GM23248 (cell line): ENCODE measurements around the gene PPP1CC. TPM values are rescaled to one million over a fixed set of nuclear protein-coding genes. Genes with fewer than 3 reads are reported as not detected.

Source experiments
- DNase-seq: peaks from one replicate; pipeline ENCODE4 v3.0.0-alpha.2; 2015
- H2AFZ ChIP-seq: fragments of 200-600 bp; sonication (generic); 2 replicates; pipeline ENCODE4 v1.6.1; 2016; ENCODE audit warnings: antibody characterized with exemption
- H3F3A ChIP-seq: fragments of 200-600 bp; sonication (generic); 2 replicates; pipeline ENCODE4 v1.6.1; 2016; ENCODE audit warnings: mild to moderate bottlenecking, antibody characterized with exemption, mixed run types; ENCODE audit not compliant: insufficient read depth
- H3K27ac ChIP-seq: fragments of 200-600 bp; sonication (generic); 2 replicates; pipeline ENCODE4 v1.5.1; 2016; ENCODE audit warnings: mild to moderate bottlenecking
- H3K27me3 ChIP-seq: fragments of 200-600 bp; sonication (generic); replicated peaks from 2 replicates; pipeline ENCODE4 v1.6.1; 2016; ENCODE audit warnings: mild to moderate bottlenecking; ENCODE audit not compliant: insufficient read depth
- H3K36me3 ChIP-seq: fragments of 200-600 bp; sonication (generic); 2 replicates; pipeline ENCODE4 v1.6.1; 2016; ENCODE audit warnings: low read depth, mild to moderate bottlenecking
- H3K4me1 ChIP-seq: fragments of 200-600 bp; sonication (generic); 2 replicates; pipeline ENCODE4 v1.6.1; 2016; ENCODE audit warnings: mild to moderate bottlenecking; ENCODE audit not compliant: insufficient read depth
- H3K4me2 ChIP-seq: fragments of 200-600 bp; sonication (generic); one replicate; pipeline ENCODE4 v1.6.1; 2016; ENCODE audit warnings: mild to moderate bottlenecking; ENCODE audit not compliant: unreplicated experiment
- H3K4me3 ChIP-seq: fragments of 200-600 bp; sonication (generic); 2 replicates; pipeline ENCODE4 v1.5.1; 2016; ENCODE audit warnings: mild to moderate bottlenecking
- H3K79me2 ChIP-seq: fragments of 200-600 bp; sonication (generic); 2 replicates; pipeline ENCODE4 v1.6.1; 2016; ENCODE audit warnings: mild to moderate bottlenecking; ENCODE audit not compliant: insufficient read depth
- H3K9ac ChIP-seq: fragments of 200-600 bp; sonication (generic); 2 replicates; pipeline ENCODE4 v1.6.1; 2016; ENCODE audit warnings: mild to moderate bottlenecking
- H3K9me2 ChIP-seq: fragments of 200-600 bp; sonication (generic); 2 replicates; pipeline ENCODE4 v1.6.1; 2016; ENCODE audit warnings: mixed run types, mild to moderate bottlenecking, moderate library complexity; ENCODE audit not compliant: insufficient read depth
- H3K9me3 ChIP-seq: fragments of 200-600 bp; sonication (generic); one replicate; pipeline ENCODE4 v1.6.1; 2017; ENCODE audit warnings: low read depth
- H4K20me1 ChIP-seq: fragments of 200-600 bp; sonication (generic); 2 replicates; pipeline ENCODE4 v1.6.0; 2016; ENCODE audit not compliant: insufficient read depth
- EZH2 ChIP-seq: fragments of 200-600 bp; sonication (generic); IDR thresholded peaks from 2 replicates; pipeline ENCODE4 v1.6.1; 2018; ENCODE audit warnings: antibody characterized with exemption, mild to moderate bottlenecking; ENCODE audit not compliant: insufficient read depth, poor library complexity, severe bottlenecking
- EZH2phosphoT487 ChIP-seq: fragments of 200-600 bp; sonication (generic); IDR thresholded peaks from 2 replicates; pipeline ENCODE4 v1.6.1; 2018; ENCODE audit warnings: antibody characterized with exemption, moderate library complexity, mild to moderate bottlenecking, low read depth; ENCODE audit not compliant: insufficient read depth
- WGBS, 2 experiments: methylation state at CpG; one replicate each; pipeline ENCODE4 v1.1.6; 2015 to 2017; ENCODE audit warnings: low lambda C conversion rate in 2 of 2, low coverage in 1 of 2; ENCODE audit errors: missing lambda C conversion rate in 2 of 2; 5-methylcytosine and 5-hydroxymethylcytosine counted together
- in situ Hi-C: fragments of 300-500 bp; cut with MboI; formaldehyde crosslinking; loops from 2 replicates; pipeline ENCODE4 v1.15.0; 2020
- polyA plus RNA-seq: library from polyadenylated mRNA; unstranded; fragments of >200 nt; fragmentation: Nextera tagmentation; extraction: Ambion mirVana; gene quantifications from 2 replicates; pipeline ENCODE4 v1.2.1, GENCODE V29; 2016
- total RNA-seq: library from RNA; depleted of rRNA; stranded (reverse); fragments of >200 nt; shearing (Covaris generic); gene quantifications from 2 replicates; pipeline ENCODE4 v1.2.3, GENCODE V29; 2014

Gene PPP1CC
- total and polyA plus RNA-seq, 2 experiments from 2014 or later, result 37.4 to 110 TPM

DNA sequence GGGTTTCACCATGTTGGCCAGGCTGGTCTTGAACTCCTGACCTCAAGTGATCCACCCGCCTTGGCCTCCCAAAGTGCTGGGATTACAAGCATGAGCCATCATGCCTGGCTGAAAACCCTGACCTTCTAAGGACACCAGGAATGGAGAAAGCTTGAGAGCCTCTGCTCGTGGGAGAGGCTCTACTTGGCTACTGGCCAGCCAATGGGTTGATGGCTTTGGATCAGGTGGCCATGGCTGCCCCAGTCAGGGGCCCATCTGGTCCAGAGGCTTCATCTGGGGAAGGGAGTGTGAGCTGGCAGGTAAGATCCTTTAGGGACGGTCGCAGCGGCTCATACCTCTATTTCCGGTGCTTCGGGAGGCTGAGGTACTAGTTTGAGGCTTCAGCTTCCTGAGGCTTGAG is 42.5 kb upstream of the PPP1CC start:
- Histone ChIP-seq H3K79me2 (no peaks in the 10 kb centered on the region), H3K9me2 (no peaks in the 10 kb centered on the region), H3K27me3 (no peaks in the 10 kb centered on the region), H3K36me3 (no peaks in the 10 kb centered on the region), H3K4me3 (no peak overlapping the region), H3K27ac (no peak overlapping the region), H3K4me2 (no peak overlapping the region), H3K9ac (no peak overlapping the region), H4K20me1 (no peaks in the 10 kb centered on the region), H3F3A (no peaks in the 10 kb centered on the region; the same call in 1 of the 2 replicates), H3K4me1 (peaks cover 8% of the 10 kb centered on the region), H3K9me3 (no peaks in the 10 kb centered on the region), H2AFZ (no peak overlapping the region)
- TF ChIP-seq EZH2 (no peak), EZH2phosphoT487 (no peak)
- in situ Hi-C loops, result no loop called here
- peak; percentile 13 for DNase-seq
- WGBS, 2 experiments, result 86 to 89% methylated on average over 7 of the region's 7 CpGs

DNA sequence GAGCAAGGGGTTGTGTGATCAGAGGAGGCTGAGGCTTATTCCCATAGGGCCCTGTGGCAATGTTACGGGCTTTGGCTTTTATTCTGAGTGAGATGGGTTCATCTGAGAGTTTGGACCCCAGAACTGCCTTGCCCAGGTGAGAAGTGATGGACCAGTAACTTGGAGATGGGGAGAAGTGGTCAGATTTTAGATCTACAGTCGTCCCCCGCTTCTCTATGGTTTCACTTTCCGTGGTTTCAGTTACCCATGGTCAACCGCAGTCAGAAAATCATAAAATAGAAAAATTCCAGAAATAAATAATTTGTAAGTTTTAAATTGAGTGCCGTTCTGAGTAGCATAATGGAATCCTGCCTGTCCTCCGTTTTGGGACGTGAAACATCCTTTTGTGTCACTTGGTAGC is 40.2 kb upstream of the PPP1CC start:
- in situ Hi-C loops, result no loop called here
- Histone ChIP-seq H3K36me3 (no peaks in the 10 kb centered on the region), H3K4me3 (no peak overlapping the region), H3K79me2 (no peaks in the 10 kb centered on the region), H2AFZ (no peak overlapping the region), H3K9me2 (no peaks in the 10 kb centered on the region), H3K4me2 (no peak overlapping the region), H3K9ac (no peak overlapping the region), H4K20me1 (no peaks in the 10 kb centered on the region), H3K9me3 (no peaks in the 10 kb centered on the region), H3K27ac (no peak overlapping the region), H3K4me1 (peaks cover 8% of the 10 kb centered on the region), H3K27me3 (no peaks in the 10 kb centered on the region), H3F3A (no peaks in the 10 kb centered on the region; the same call in 1 of the 2 replicates)
- no peak for DNase-seq
- 96% methylated on average over 8 of the region's 8 CpGs for whole genome bisulfite sequencing, 2 experiments
- no peak for TF ChIP-seq EZH2
- no peak for TF ChIP-seq EZH2phosphoT487

DNA sequence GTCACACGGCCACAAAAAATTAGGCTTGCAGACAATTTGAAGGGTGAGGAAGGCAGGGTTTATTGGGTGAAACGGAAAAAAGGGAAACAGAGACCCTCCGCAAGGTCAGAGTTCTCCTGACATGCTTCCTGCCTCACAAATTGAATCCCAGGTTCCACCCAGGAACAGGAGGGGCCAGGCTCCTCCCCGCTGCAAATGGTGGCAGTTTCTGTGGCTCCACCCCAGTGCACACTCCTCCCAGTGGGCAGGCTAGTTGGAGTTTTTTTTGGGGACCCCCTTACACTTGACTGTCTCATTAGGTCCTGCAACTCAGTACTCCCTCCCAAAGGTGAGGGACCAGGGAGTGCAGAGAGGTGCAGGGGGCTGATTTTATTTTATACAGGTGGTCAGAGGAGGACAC is 39.4 kb upstream of the PPP1CC start:
- Histone ChIP-seq H3K9me2 (no peaks in the 10 kb centered on the region), H3K4me1 (peaks cover 8% of the 10 kb centered on the region), H3K79me2 (no peaks in the 10 kb centered on the region), H3K9me3 (no peaks in the 10 kb centered on the region), H3K27me3 (no peaks in the 10 kb centered on the region), H2AFZ (no peak overlapping the region), H3K4me2 (no peak overlapping the region), H3K4me3 (no peak overlapping the region), H3K27ac (no peak overlapping the region), H3K36me3 (no peaks in the 10 kb centered on the region), H4K20me1 (no peaks in the 10 kb centered on the region), H3K9ac (no peak overlapping the region), H3F3A (no peaks in the 10 kb centered on the region; the same call in 1 of the 2 replicates)
- no peak for DNase-seq
- 80 to 86% methylated on average over 4 of the region's 4 CpGs for WGBS, 2 experiments
- in situ Hi-C loops, result no loop called here
- TF ChIP-seq EZH2, result no peak

DNA sequence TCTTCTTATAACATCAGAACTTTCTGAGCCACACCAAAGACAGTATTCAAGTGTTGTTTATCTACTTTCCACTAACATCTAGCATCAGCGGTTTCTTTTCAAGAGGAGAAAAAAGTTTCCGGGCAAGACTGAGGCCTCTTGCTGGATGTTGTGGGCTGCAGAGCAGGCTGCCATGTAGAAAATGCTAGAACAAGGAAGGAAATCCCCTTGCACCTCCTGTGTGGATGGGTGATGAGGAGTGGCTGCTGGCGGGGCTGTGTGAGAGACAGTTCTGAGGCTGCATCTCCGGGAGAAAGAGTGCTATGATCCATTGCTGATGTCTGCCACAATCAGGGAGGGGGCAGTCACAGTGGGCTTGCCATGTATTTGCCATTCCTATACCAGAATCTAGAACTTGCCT is 37.8 kb upstream of the PPP1CC start:
- no peak overlapping the region for H3K4me2 ChIP-seq
- no peaks in the 10 kb centered on the region for H3K79me2 ChIP-seq
- H3K27me3 ChIP-seq, result no peaks in the 10 kb centered on the region
- TF ChIP-seq EZH2 (no peak), EZH2phosphoT487 (no peak)
- H3K36me3 ChIP-seq, result no peaks in the 10 kb centered on the region
- H3K4me1 ChIP-seq, result peaks cover 8% of the 10 kb centered on the region
- H3K9me3 ChIP-seq, result no peaks in the 10 kb centered on the region
- H3K27ac ChIP-seq, result no peak overlapping the region
- H3K9ac ChIP-seq, result no peak overlapping the region
- in situ Hi-C loops, result no loop called here
- WGBS, 2 experiments, result 32 to 43% methylated on average over 4 of the region's 4 CpGs
- no peaks in the 10 kb centered on the region for H3K9me2 ChIP-seq
- no peak for DNase-seq
- no peak overlapping the region for H2AFZ ChIP-seq
- H3K4me3 ChIP-seq, result no peak overlapping the region
- no peaks in the 10 kb centered on the region for H4K20me1 ChIP-seq
- no peaks in the 10 kb centered on the region; the same call in 1 of the 2 replicates for H3F3A ChIP-seq
